Panc1 (cell line): ENCODE measurements around the gene TOP3A. TPM values are rescaled to one million over a fixed set of nuclear protein-coding genes. Genes with fewer than 3 reads are reported as not detected.

Experiments
- ATAC-seq: fragments of 200-7000 bp; cut with Tn5 transposase; 2 replicates; pipeline ENCODE4 v1.9.1; 2020; ENCODE audit warnings: mild to moderate bottlenecking, moderate library complexity
- BruUV-seq: library from RNA; stranded (reverse); fragments of 400-500 nt; replicated peaks from 2 replicates; lab custom pipeline; 2021; lab: Mats Ljungman, UMichigan
- CTCF ChIA-PET: fragments of 300-600 bp; sonication (Branson Sonifier 250); formaldehyde crosslinking; loops from one replicate; lab custom pipeline; 2022; ENCODE audit warnings: antibody characterized with exemption; lab: Charles Lee
- POLR2A ChIA-PET: fragments of 300-600 bp; sonication (Branson Sonifier 250); formaldehyde crosslinking; loops from one replicate; lab custom pipeline; 2022; ENCODE audit warnings: antibody characterized with exemption; lab: Charles Lee
- DNase-seq: peaks from one replicate; pipeline ENCODE4 v3.0.0-alpha.2; 2010; ENCODE audit warnings: low read depth, low spot score
- H3K27ac ChIP-seq: 2 replicates; pipeline ENCODE4 v1.5.1; 2011; ENCODE audit warnings: mild to moderate bottlenecking, low read length, inconsistent platforms
- H3K27me3 ChIP-seq: fragments of 200-500 bp; sonication (Bioruptor generic); 2 replicates; pipeline ENCODE4 v1.6.0; 2014; ENCODE audit warnings: low read length, inconsistent platforms; ENCODE audit not compliant: control insufficient read depth, insufficient read depth
- H3K36me3 ChIP-seq: fragments of 200-500 bp; sonication (Bioruptor generic); 2 replicates; pipeline ENCODE4 v1.5.1; 2014; ENCODE audit warnings: inconsistent platforms, mild to moderate bottlenecking, low read length, moderate library complexity; ENCODE audit not compliant: control insufficient read depth, insufficient read depth
- H3K4me1 ChIP-seq: 2 replicates; pipeline ENCODE4 v1.5.1; 2011; ENCODE audit warnings: inconsistent platforms, mild to moderate bottlenecking, low read length, moderate library complexity; ENCODE audit not compliant: control insufficient read depth, insufficient read depth
- H3K4me3 ChIP-seq, 2 experiments: 2 replicates each; pipeline ENCODE4 v1.5.1; 2011 to 2012; ENCODE audit warnings: low read depth in 2 of 2, low read length in 2 of 2, mild to moderate bottlenecking in 2 of 2, inconsistent platforms in 1 of 2, moderate library complexity in 1 of 2
- H3K9me3 ChIP-seq: fragments of 200-500 bp; sonication (Bioruptor generic); 2 replicates; pipeline ENCODE4 v1.5.1; 2014; ENCODE audit warnings: low read depth, mild to moderate bottlenecking, inconsistent platforms, low read length, moderate library complexity; ENCODE audit not compliant: control insufficient read depth, insufficient read depth
- CTCF ChIP-seq: fragments of 450-650 bp; IDR thresholded peaks from 2 replicates; pipeline ENCODE4 v1.5.1; 2017; ENCODE audit warnings: mild to moderate bottlenecking
- POLR2AphosphoS5 ChIP-seq: IDR thresholded peaks from 2 replicates; pipeline ENCODE4 v1.6.1; 2012; ENCODE audit warnings: mild to moderate bottlenecking, low read depth, low read length, moderate library complexity
- REST ChIP-seq, 2 experiments: IDR thresholded peaks; 2 replicates each; pipeline ENCODE4 v1.6.1; 2011 to 2012; ENCODE audit warnings: low read depth in 2 of 2, control low read depth in 1 of 2, low read length in 1 of 2, mild to moderate bottlenecking in 1 of 2, moderate library complexity in 1 of 2; ENCODE audit not compliant: insufficient read depth in 1 of 2
- SIN3A ChIP-seq: IDR thresholded peaks from 2 replicates; pipeline ENCODE4 v1.6.1; 2012; ENCODE audit warnings: low read depth, mild to moderate bottlenecking, low read length, moderate library complexity, borderline replicate concordance; ENCODE audit not compliant: insufficient read depth
- TCF7L2 ChIP-seq: IDR thresholded peaks from 2 replicates; pipeline ENCODE4 v1.6.1; 2011; ENCODE audit warnings: mild to moderate bottlenecking, low read depth, low read length, inconsistent platforms
- in situ Hi-C: cut with HindIII; loops from 2 replicates; pipeline ENCODE4 v1.10.0; 2016; ENCODE audit warnings: low sequenced_read_pairs, low pct_unique_long_range_greater_than_20kb
- intact Hi-C: fragments of 100-400 bp; cut with micrococcal nuclease; formaldehyde crosslinking; loops from one replicate; pipeline ENCODE4 v1.10.0; 2022; ENCODE audit not compliant: unreplicated experiment
- total RNA-seq: library from RNA; stranded (reverse); gene quantifications from one replicate; pipeline ENCODE4 v1.2.1, GENCODE V29; 2021; ENCODE audit not compliant: unreplicated experiment

TOP3A gene
- total RNA-seq, 1 experiment from 2014 or later: 49.3 TPM

- DNase-seq: no peak
- no TSS peak for BruUV-seq
- ATAC-seq: no peak
- peak overlapping the region; percentile 76 for H3K27ac ChIP-seq
- ChIA-PET POLR2A (no interaction called here), CTCF (no interaction called here)
- no peaks in the 10 kb centered on the region for H3K9me3 ChIP-seq
- in situ Hi-C loops: no loop called here
- H3K27me3 ChIP-seq: no peaks in the 10 kb centered on the region
- peak overlapping the region; percentile 72 to 80 for H3K4me3 ChIP-seq
- TF ChIP-seq REST (IDR thresholded peaks at IDR 0.05; ENCODE audit: insufficient read depth in 1 of 2, low read depth in 2 of 2, low read length in 1 of 2) (no peak), CTCF (no peak), TCF7L2 (no peak), POLR2AphosphoS5 (no peak), SIN3A (no peak)
- H3K36me3 ChIP-seq: no peaks in the 10 kb centered on the region
- peaks cover 2% of the 10 kb centered on the region for H3K4me1 ChIP-seq
- intact Hi-C loops: no loop called here
Measured at GRCh38 chr17:18226284-18226945, 88.4 kb downstream of the TOP3A start.

GRCh38 chr17:18225642-18226283 is 89.0 kb downstream of the TOP3A start:
- POLR2A ChIA-PET: no interaction called here
- TF ChIP-seq CTCF (no peak), REST (IDR thresholded peaks at IDR 0.05; ENCODE audit: insufficient read depth in 1 of 2, low read depth in 2 of 2, low read length in 1 of 2) (no peak), POLR2AphosphoS5 (no peak), SIN3A (no peak), TCF7L2 (no peak)
- no peak for DNase-seq
- intact Hi-C loops (no loop called here), in situ Hi-C loops (no loop called here)
- H3K27me3 ChIP-seq: no peaks in the 10 kb centered on the region
- peak overlapping the region; percentile 76 for H3K27ac ChIP-seq
- peaks cover 7% of the 10 kb centered on the region for H3K4me1 ChIP-seq
- CTCF ChIA-PET: no interaction called here
- peak overlapping the region; percentile 72 to 80 for H3K4me3 ChIP-seq
- BruUV-seq: no TSS peak
- no peaks in the 10 kb centered on the region for H3K9me3 ChIP-seq
- no peaks in the 10 kb centered on the region for H3K36me3 ChIP-seq
- peak; percentile 28 for ATAC-seq
